GM21515 (cell line): ENCODE data around the gene LY6G6D.
A peak's percentile ranks its signal among the peaks of the same experiment; 100 is the strongest.
"Not testable (repeated sequence)": the region's sequence is repeated elsewhere in the genome, so short reads cannot be mapped to it uniquely, and the experiment has no call there.

Source experiments
- ATAC-seq: cut with Tn5 transposase; IDR thresholded peaks from one replicate; pipeline ENCODE4 v1.9.1; 2021; ENCODE audit not compliant: unreplicated experiment

The LY6G6D gene

GRCh38 chr6:31691564-31692108 lies 23.5 kb upstream of the LY6G6D start:
- no peak for ATAC-seq

GRCh38 chr6:31692353-31692752 lies 22.8 kb upstream of the LY6G6D start:
- ATAC-seq = no peak

GRCh38 chr6:31692886-31693285 lies 22.3 kb upstream of the LY6G6D start:
- no peak for ATAC-seq

GRCh38 chr6:31693535-31693934 lies 21.6 kb upstream of the LY6G6D start:
- no peak for ATAC-seq

- no peak for ATAC-seq
Measured at GRCh38 chr6:31697555-31697954, 17.6 kb upstream of the LY6G6D start.

GRCh38 chr6:31700740-31701401 lies 14.3 kb upstream of the LY6G6D start:
- ATAC-seq = no peak

GRCh38 chr6:31701666-31702404 lies 13.3 kb upstream of the LY6G6D start:
- ATAC-seq = no peak

- no peak for ATAC-seq
Measured at GRCh38 chr6:31702405-31702818, 12.7 kb upstream of the LY6G6D start.

- peak; percentile 71 for ATAC-seq
Measured at GRCh38 chr6:31702819-31703716, 12.1 kb upstream of the LY6G6D start, which contains the start of gene ABHD16A. Gene ABHD16A, minus strand, starts transcription at chr6:31703324. Its CDS starts 43 bp downstream, at chr6:31703281.

GRCh38 chr6:31705931-31706330 lies 9.2 kb upstream of the LY6G6D start:
- ATAC-seq = no peak

GRCh38 chr6:31706599-31706998 lies 8.5 kb upstream of the LY6G6D start, which contains the start of gene LY6G6F:
Gene LY6G6F, plus strand, starts transcription at chr6:31706866. Its CDS starts 41 bp downstream, at chr6:31706907.
- no peak for ATAC-seq

- no peak for ATAC-seq
Measured at GRCh38 chr6:31707701-31708100, 7.4 kb upstream of the LY6G6D start.

- no peak for ATAC-seq
Measured at GRCh38 chr6:31708224-31708623, 6.9 kb upstream of the LY6G6D start.

- not testable (repeated sequence) for ATAC-seq
Measured at GRCh38 chr6:31709157-31709556, 6.0 kb upstream of the LY6G6D start.

GRCh38 chr6:31710523-31711219 lies 4.5 kb upstream of the LY6G6D start:
- no peak for ATAC-seq

GRCh38 chr6:31711233-31711632 lies 3.9 kb upstream of the LY6G6D start:
- no peak for ATAC-seq

GRCh38 chr6:31712296-31712695 lies 2.9 kb upstream of the LY6G6D start:
- no peak for ATAC-seq

- no peak for ATAC-seq
Measured at GRCh38 chr6:31713465-31713864, 1.7 kb upstream of the LY6G6D start.

GRCh38 chr6:31713991-31714684 lies 1.0 kb upstream of the LY6G6D start:
- no peak for ATAC-seq
